Ascending aorta (tissue), 2 donors: ENCODE data around the gene STXBP1. TPM values are rescaled to one million over a fixed set of nuclear protein-coding genes. Genes with fewer than 3 reads are reported as not detected.

Source experiments
- DNase-seq, 2 donors: peaks; one replicate each; pipeline ENCODE4 v3.0.0-alpha.2; 2019; ENCODE audit warnings: low spot score in 2 of 2
- H3K27ac ChIP-seq, 2 donors: fragments of 200-600 bp; sonication (generic); one replicate each; pipeline ENCODE4 v1.5.1; 2016 to 2017; ENCODE audit warnings: mild to moderate bottlenecking in 1 of 2
- H3K27me3 ChIP-seq: fragments of 200-600 bp; sonication (generic); one replicate; pipeline ENCODE4 v1.5.1; 2017
- H3K36me3 ChIP-seq, 2 donors: fragments of 200-600 bp; sonication (generic); one replicate each; pipeline ENCODE4 v1.5.1; 2016
- H3K4me1 ChIP-seq, 2 donors: fragments of 200-600 bp; sonication (generic); one replicate each; pipeline ENCODE4 v1.5.1; 2016 to 2017; ENCODE audit warnings: mild to moderate bottlenecking in 1 of 2
- H3K4me3 ChIP-seq, 2 donors: fragments of 200-600 bp; sonication (generic); one replicate each; pipeline ENCODE4 v1.5.1; 2016 to 2017; ENCODE audit warnings: mild to moderate bottlenecking in 1 of 2
- H3K9me3 ChIP-seq, 2 donors: fragments of 200-600 bp; sonication (generic); one replicate each; pipeline ENCODE4 v1.5.1; 2016
- CTCF ChIP-seq, 3 experiments: fragments of 200-600 bp in 2 of 3; fragments of 450-650 bp in 1 of 3; sonication (generic) in 2 of 3; IDR thresholded peaks; one replicate each; pipeline ENCODE4 v1.5.1; 2016 to 2019; ENCODE audit warnings: antibody characterized with exemption in 3 of 3, mild to moderate bottlenecking in 1 of 3, moderate library complexity in 1 of 3
- intact Hi-C: fragments of 100-400 bp; cut with DNase I; formaldehyde crosslinking; loops from one replicate; pipeline ENCODE4 v1.15.1; 2023
- total RNA-seq: library from RNA; depleted of rRNA; stranded (reverse); fragments of >200 nt; gene quantifications from one replicate; pipeline ENCODE4 v1.1.0, GENCODE V29; 2016

STXBP1 gene
- total RNA-seq, 1 donor from 2014 or later: 29.3 TPM

GRCh38 chr9:127626752-127627493 is 14.8 kb downstream of the STXBP1 start:
- H3K4me3 ChIP-seq: no peak overlapping the region
- TF ChIP-seq CTCF (IDR thresholded peaks at IDR 0.05): no peak
- no peaks in the 10 kb centered on the region for H3K36me3 ChIP-seq
- DNase-seq: no peak
- intact Hi-C loops: no loop called here
- H3K27me3 ChIP-seq: no peaks in the 10 kb centered on the region
- no peaks in the 10 kb centered on the region for H3K9me3 ChIP-seq
- no peaks in the 10 kb centered on the region for H3K4me1 ChIP-seq
- no peak overlapping the region for H3K27ac ChIP-seq

GRCh38 chr9:127627494-127627855 is 15.4 kb downstream of the STXBP1 start:
- Histone ChIP-seq H3K4me3 (no peak overlapping the region), H3K27ac (no peak overlapping the region), H3K27me3 (no peaks in the 10 kb centered on the region), H3K9me3 (no peaks in the 10 kb centered on the region), H3K36me3 (no peaks in the 10 kb centered on the region), H3K4me1 (no peaks in the 10 kb centered on the region)
- no peak for TF ChIP-seq CTCF (IDR thresholded peaks at IDR 0.05)
- DNase-seq: no peak
- intact Hi-C loops: no loop called here

- no peaks in the 10 kb centered on the region for H3K4me1 ChIP-seq
- H3K36me3 ChIP-seq: no peaks in the 10 kb centered on the region
- intact Hi-C loops: no loop called here
- no peak for DNase-seq
- no peaks in the 10 kb centered on the region for H3K27me3 ChIP-seq
- H3K4me3 ChIP-seq: no peak overlapping the region
- no peak for TF ChIP-seq CTCF (IDR thresholded peaks at IDR 0.05)
- no peaks in the 10 kb centered on the region for H3K9me3 ChIP-seq
- no peak overlapping the region for H3K27ac ChIP-seq
Measured at GRCh38 chr9:127628758-127629467, 16.8 kb downstream of the STXBP1 start.

- Histone ChIP-seq H3K36me3 (no peaks in the 10 kb centered on the region), H3K27ac (no peak overlapping the region), H3K9me3 (no peaks in the 10 kb centered on the region), H3K4me3 (no peak overlapping the region), H3K4me1 (no peaks in the 10 kb centered on the region), H3K27me3 (no peaks in the 10 kb centered on the region)
- DNase-seq: no peak
- intact Hi-C loops: no loop called here
- no peak for TF ChIP-seq CTCF (IDR thresholded peaks at IDR 0.05)
Measured at GRCh38 chr9:127629468-127630081, 17.5 kb downstream of the STXBP1 start.

- no peak for DNase-seq
- H3K4me1 ChIP-seq: no peaks in the 10 kb centered on the region
- intact Hi-C loops: no loop called here
- H3K9me3 ChIP-seq: no peaks in the 10 kb centered on the region
- TF ChIP-seq CTCF (IDR thresholded peaks at IDR 0.05): no peak
- peak overlapping the region in 1 of 2 donors; percentile 27 for H3K27ac ChIP-seq
- H3K4me3 ChIP-seq: no peak overlapping the region
- no peaks in the 10 kb centered on the region for H3K36me3 ChIP-seq
- no peaks in the 10 kb centered on the region for H3K27me3 ChIP-seq
Measured at GRCh38 chr9:127633216-127633862, 21.3 kb downstream of the STXBP1 start.
